Loucy (cell line): ENCODE results near the gene ITGA11.

Source experiments
- H2AFZ ChIP-seq: fragments of 200-600 bp; sonication (generic); 2 replicates; pipeline ENCODE4 v1.6.0; 2016; ENCODE audit warnings: antibody characterized with exemption, mild to moderate bottlenecking, low read length, moderate library complexity
- H3F3A ChIP-seq: fragments of 200-600 bp; 2 replicates; pipeline ENCODE4 v1.6.0; 2016; ENCODE audit warnings: antibody characterized with exemption, low read depth, mild to moderate bottlenecking
- H3K27me3 ChIP-seq: fragments of 200-600 bp; sonication (generic); 2 replicates; pipeline ENCODE4 v1.6.1; 2014; ENCODE audit warnings: low read length, mild to moderate bottlenecking; ENCODE audit not compliant: insufficient read depth, poor library complexity, severe bottlenecking
- H3K36me3 ChIP-seq: fragments of 200-600 bp; sonication (generic); 2 replicates; pipeline ENCODE4 v1.6.1; 2016; ENCODE audit warnings: low read length; ENCODE audit not compliant: insufficient read depth
- H3K4me1 ChIP-seq: fragments of 200-600 bp; sonication (generic); 2 replicates; pipeline ENCODE4 v1.5.1; 2014; ENCODE audit warnings: low read length, mild to moderate bottlenecking; ENCODE audit not compliant: insufficient read depth, poor library complexity, severe bottlenecking
- H3K4me2 ChIP-seq: fragments of 200-600 bp; sonication (generic); 2 replicates; pipeline ENCODE4 v1.6.0; 2014; ENCODE audit warnings: antibody characterized with exemption, low read length, low read depth, mild to moderate bottlenecking; ENCODE audit not compliant: poor library complexity, severe bottlenecking
- H3K4me3 ChIP-seq: fragments of 200-600 bp; sonication (generic); 2 replicates; pipeline ENCODE4 v1.5.1; 2014; ENCODE audit warnings: low read length, mild to moderate bottlenecking, mixed read lengths; ENCODE audit not compliant: poor library complexity, severe bottlenecking
- H3K79me2 ChIP-seq: fragments of 200-600 bp; sonication (generic); 2 replicates; pipeline ENCODE4 v1.6.1; 2014; ENCODE audit warnings: low read length; ENCODE audit not compliant: insufficient read depth
- H3K9ac ChIP-seq: fragments of 200-600 bp; sonication (generic); 2 replicates; pipeline ENCODE4 v1.6.0; 2014; ENCODE audit warnings: mild to moderate bottlenecking, low read depth, low read length, moderate library complexity; ENCODE audit not compliant: poor library complexity, severe bottlenecking
- H3K9me2 ChIP-seq: fragments of 200-600 bp; sonication (generic); replicated peaks from 2 replicates; pipeline ENCODE4 v1.6.1; 2016; ENCODE audit warnings: low read depth, low read length, mixed read lengths
- H3K9me3 ChIP-seq: fragments of 200-600 bp; sonication (generic); 2 replicates; pipeline ENCODE4 v1.6.1; 2014; ENCODE audit warnings: mild to moderate bottlenecking, antibody characterized with exemption, low read length, low read depth; ENCODE audit not compliant: insufficient read depth
- H4K20me1 ChIP-seq: fragments of 200-600 bp; sonication (generic); 2 replicates; pipeline ENCODE4 v1.6.0; 2014; ENCODE audit warnings: antibody characterized with exemption, low read length, mild to moderate bottlenecking; ENCODE audit not compliant: insufficient read depth, poor library complexity, severe bottlenecking
- CTCF ChIP-seq: fragments of 200-600 bp; sonication (generic); conservative IDR thresholded peaks from 2 replicates; pipeline ENCODE4 v1.5.1; 2014; ENCODE audit warnings: mild to moderate bottlenecking, antibody characterized with exemption, low read length
- EZH2phosphoT487 ChIP-seq: fragments of 200-600 bp; IDR thresholded peaks from 2 replicates; pipeline ENCODE4 v1.6.1; 2018; ENCODE audit warnings: antibody characterized with exemption, mild to moderate bottlenecking, moderate library complexity, borderline replicate concordance

ITGA11 gene

GRCh38 chr15:68421798-68422402 lies 10.1 kb downstream of the ITGA11 start:
- no peaks in the 10 kb centered on the region for H3K79me2 ChIP-seq
- no peak overlapping the region for H2AFZ ChIP-seq
- no peaks in the 10 kb centered on the region for H3F3A ChIP-seq
- H3K27me3 ChIP-seq = no peaks in the 10 kb centered on the region
- no peaks in the 10 kb centered on the region for H3K36me3 ChIP-seq
- H3K4me2 ChIP-seq = no peak overlapping the region
- no peaks in the 10 kb centered on the region for H3K9me3 ChIP-seq
- TF ChIP-seq EZH2phosphoT487 = no peak
- TF ChIP-seq CTCF = no peak
- no peaks in the 10 kb centered on the region for H3K9me2 ChIP-seq
- H3K9ac ChIP-seq = no peak overlapping the region
- no peak overlapping the region for H3K4me3 ChIP-seq
- no peaks in the 10 kb centered on the region for H4K20me1 ChIP-seq
- no peaks in the 10 kb centered on the region for H3K4me1 ChIP-seq

GRCh38 chr15:68421115-68421551 lies 10.8 kb downstream of the ITGA11 start:
- H3K36me3 ChIP-seq = no peaks in the 10 kb centered on the region
- H3K79me2 ChIP-seq = no peaks in the 10 kb centered on the region
- no peak overlapping the region for H3K4me3 ChIP-seq
- no peak overlapping the region for H2AFZ ChIP-seq
- no peaks in the 10 kb centered on the region for H3F3A ChIP-seq
- H3K9me3 ChIP-seq = no peaks in the 10 kb centered on the region
- no peaks in the 10 kb centered on the region for H4K20me1 ChIP-seq
- no peaks in the 10 kb centered on the region for H3K27me3 ChIP-seq
- no peak overlapping the region for H3K4me2 ChIP-seq
- H3K9me2 ChIP-seq = no peaks in the 10 kb centered on the region
- H3K4me1 ChIP-seq = no peaks in the 10 kb centered on the region
- H3K9ac ChIP-seq = no peak overlapping the region
- TF ChIP-seq CTCF = no peak
- no peak for TF ChIP-seq EZH2phosphoT487

GRCh38 chr15:68420186-68420684 lies 11.7 kb downstream of the ITGA11 start:
- H3K9me3 ChIP-seq = no peaks in the 10 kb centered on the region
- H3K36me3 ChIP-seq = no peaks in the 10 kb centered on the region
- H3K4me3 ChIP-seq = no peak overlapping the region
- H3K9me2 ChIP-seq = no peaks in the 10 kb centered on the region
- H3K4me1 ChIP-seq = no peaks in the 10 kb centered on the region
- H3K4me2 ChIP-seq = no peak overlapping the region
- H3F3A ChIP-seq = no peaks in the 10 kb centered on the region
- TF ChIP-seq EZH2phosphoT487 = no peak
- TF ChIP-seq CTCF = no peak
- H3K79me2 ChIP-seq = no peaks in the 10 kb centered on the region
- no peaks in the 10 kb centered on the region for H3K27me3 ChIP-seq
- no peak overlapping the region for H3K9ac ChIP-seq
- no peaks in the 10 kb centered on the region for H4K20me1 ChIP-seq
- H2AFZ ChIP-seq = no peak overlapping the region
